T1000 (cell line): Measurements from ENCODE around the gene LENG8.
A peak's percentile ranks its signal among the peaks of the same experiment; 100 is the strongest.
"Not testable (repeated sequence)": the region's sequence is repeated elsewhere in the genome, so short reads cannot be mapped to it uniquely, and the experiment has no call there.

Experiments
- DNase-seq: peaks from one replicate; lab custom pipeline; 2025; ENCODE audit warnings: mixed read lengths; lab: John Stamatoyannopoulos, UW

Gene LENG8

GRCh38 chr19:54462047-54462654 is 13.2 kb downstream of the LENG8 start:
- DNase-seq, result no peak

GRCh38 chr19:54462655-54463530 is 13.9 kb downstream of the LENG8 start:
- DNase-seq, result peak; percentile 19

GRCh38 chr19:54463531-54464043 is 14.6 kb downstream of the LENG8 start, which contains the start of gene LENG9:
Gene LENG9 (minus strand): TSS chr19:54463778. CDS start chr19:54463526, 252 bp downstream.
- DNase-seq, result peak; percentile 94

GRCh38 chr19:54464044-54464629 is 15.1 kb downstream of the LENG8 start:
- peak; percentile 90 for DNase-seq

- DNase-seq, result peak; percentile 81
Measured at GRCh38 chr19:54464630-54465425, 15.8 kb downstream of the LENG8 start.

- DNase-seq, result no peak
Measured at GRCh38 chr19:54465426-54466109, 16.6 kb downstream of the LENG8 start.

GRCh38 chr19:54466110-54466480 is 17.1 kb downstream of the LENG8 start:
- DNase-seq, result not testable (repeated sequence)

- DNase-seq, result no peak
Measured at GRCh38 chr19:54469496-54469934, 20.5 kb downstream of the LENG8 start.

GRCh38 chr19:54470276-54470887 is 21.4 kb downstream of the LENG8 start:
- DNase-seq, result no peak

GRCh38 chr19:54470991-54471782 is 22.2 kb downstream of the LENG8 start:
- no peak for DNase-seq

- DNase-seq, result no peak
Measured at GRCh38 chr19:54473071-54473891, 24.3 kb downstream of the LENG8 start, which contains the start of gene CDC42EP5. Gene CDC42EP5 (minus strand): TSS chr19:54473296. CDS start chr19:54465547, 7,749 bp downstream.

GRCh38 chr19:54473892-54474372 is 24.9 kb downstream of the LENG8 start:
- DNase-seq, result no peak

GRCh38 chr19:54475706-54476105 is 26.7 kb downstream of the LENG8 start:
- no peak for DNase-seq

GRCh38 chr19:54477650-54478049 is 28.7 kb downstream of the LENG8 start:
- DNase-seq, result no peak

GRCh38 chr19:54478677-54479266 is 29.8 kb downstream of the LENG8 start:
- DNase-seq, result no peak

- DNase-seq, result no peak
Measured at GRCh38 chr19:54480051-54480450, 31.1 kb downstream of the LENG8 start.

- DNase-seq, result no peak
Measured at GRCh38 chr19:54481326-54481930, 32.4 kb downstream of the LENG8 start.

- no peak for DNase-seq
Measured at GRCh38 chr19:54482889-54483288, 33.9 kb downstream of the LENG8 start.
